AG09319 (cell line): ENCODE data around the gene TEX14.
A peak's percentile ranks its signal among the peaks of the same experiment; 100 is the strongest.

Source experiments
- DNase-seq: peaks from one replicate; pipeline ENCODE4 v3.0.0-alpha.2; 2010; ENCODE audit warnings: low read depth; ENCODE audit errors: extremely low read depth
- CTCF ChIP-seq: IDR thresholded peaks from 2 replicates; pipeline ENCODE4 v1.5.1; 2011; ENCODE audit warnings: low read depth, mild to moderate bottlenecking, inconsistent platforms, low read length, moderate library complexity

The TEX14 gene

GRCh38 chr17:58520843-58521430, 170.9 kb downstream of the TEX14 start:
- TF ChIP-seq CTCF: peak; percentile 16
- no peak for DNase-seq

- no peak for TF ChIP-seq CTCF
- DNase-seq: peak; percentile 100
Observed at GRCh38 chr17:58517928-58518609, 173.8 kb downstream of the TEX14 start.

DNA sequence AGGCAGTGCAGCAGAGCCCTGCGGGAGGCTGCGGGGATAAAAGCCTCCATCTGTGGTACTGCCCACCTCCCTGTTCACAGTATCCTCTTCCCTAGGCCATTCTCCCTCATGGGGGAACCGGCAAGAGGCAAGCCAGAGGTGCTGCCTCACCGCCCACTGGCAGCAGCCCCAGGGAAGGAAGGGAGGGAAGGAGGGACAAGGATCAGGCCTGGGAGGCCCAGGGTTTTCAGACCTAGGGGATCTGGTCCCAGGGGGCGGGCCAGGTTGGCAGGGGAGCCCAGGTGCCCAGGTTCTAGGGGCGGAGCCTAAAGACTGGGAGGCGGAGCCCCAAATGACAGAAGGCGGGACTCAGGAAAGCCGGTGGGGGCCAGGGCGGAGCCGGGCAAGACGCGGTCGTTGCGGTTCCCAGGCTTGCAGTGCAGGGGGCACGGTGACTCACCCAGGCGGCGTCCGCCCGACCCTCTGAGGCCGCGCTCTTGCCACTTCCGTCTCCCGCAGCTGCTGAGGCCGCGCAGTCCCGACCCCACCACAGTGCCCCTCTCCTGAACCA, 174.4 kb downstream of the TEX14 start:
- no peak for DNase-seq
- no peak for TF ChIP-seq CTCF

GRCh38 chr17:58516644-58517377, 175.0 kb downstream of the TEX14 start:
- TF ChIP-seq CTCF: no peak
- no peak for DNase-seq

DNA sequence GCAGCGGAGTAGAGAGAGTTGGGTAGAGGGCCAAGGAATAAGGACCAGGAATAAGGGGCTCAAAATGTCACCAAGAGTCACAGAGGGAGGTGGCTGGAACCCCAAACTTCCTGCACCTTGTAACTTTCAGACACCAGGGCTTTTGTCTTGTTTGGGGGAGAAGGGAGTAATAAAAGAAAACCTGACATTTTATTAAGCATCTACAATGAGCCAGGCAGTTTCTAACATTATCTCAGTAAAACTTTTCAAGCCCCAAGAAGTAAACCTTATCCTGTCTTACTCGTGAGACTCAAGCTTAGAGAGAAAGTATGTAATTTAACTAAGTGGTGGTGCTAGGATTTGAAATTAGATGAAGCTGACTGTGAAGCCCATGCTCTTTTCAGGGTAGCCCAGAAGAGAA, 176.6 kb downstream of the TEX14 start:
- DNase-seq: no peak
- TF ChIP-seq CTCF: no peak

GRCh38 chr17:58514770-58515157, 177.1 kb downstream of the TEX14 start:
- no peak for TF ChIP-seq CTCF

More at GRCh38 chr17:58514770-58515157, 177.1 kb downstream of the TEX14 start:
- no peak for DNase-seq
